Measurements from ENCODE around the gene CCDC192.
"Not testable (repeated sequence)": the region's sequence is repeated elsewhere in the genome, so short reads cannot be mapped to it uniquely, and the experiment has no call there.

Gene CCDC192

DNA sequence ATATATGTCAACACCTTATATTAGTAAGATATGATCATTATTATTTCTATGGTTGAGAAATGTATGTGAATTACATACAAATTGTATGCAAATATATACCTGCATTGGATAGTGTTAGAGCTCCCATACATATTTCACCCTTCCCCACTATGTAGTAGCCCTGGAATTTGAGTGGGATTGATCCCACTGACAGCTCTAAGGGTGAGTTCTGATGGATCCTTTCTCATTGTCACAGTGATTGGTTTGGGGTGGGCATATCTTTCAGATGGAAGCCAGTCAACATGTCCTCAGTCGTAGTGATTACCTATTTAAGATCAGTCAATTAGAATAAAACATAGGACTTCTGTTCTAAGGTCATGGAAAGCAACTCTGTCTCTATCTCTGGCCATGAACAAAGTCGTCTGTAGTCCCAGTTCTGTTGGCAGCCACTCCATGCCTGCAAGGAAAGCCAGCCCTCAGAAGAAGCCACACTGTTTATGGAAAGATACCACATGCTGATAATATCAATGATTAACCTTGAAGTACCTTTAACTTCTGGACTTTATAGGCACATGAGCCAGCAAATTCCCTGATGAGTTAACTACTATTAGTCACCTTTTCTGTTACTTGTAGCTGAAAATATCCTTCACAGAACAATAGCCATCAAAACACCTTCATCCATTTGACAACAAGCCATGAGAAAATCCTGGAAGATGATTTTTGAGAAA lies 5.1 kb upstream of the CCDC192 start:
- in situ Hi-C loops (cut with MboI; ENCODE audit: low sequenced_read_pairs), result no loop called here

- in situ Hi-C loops (cut with MboI; ENCODE audit: low sequenced_read_pairs), result no loop called here
Measured at GRCh38 chr5:127699416-127699815, 3.8 kb upstream of the CCDC192 start.

DNA sequence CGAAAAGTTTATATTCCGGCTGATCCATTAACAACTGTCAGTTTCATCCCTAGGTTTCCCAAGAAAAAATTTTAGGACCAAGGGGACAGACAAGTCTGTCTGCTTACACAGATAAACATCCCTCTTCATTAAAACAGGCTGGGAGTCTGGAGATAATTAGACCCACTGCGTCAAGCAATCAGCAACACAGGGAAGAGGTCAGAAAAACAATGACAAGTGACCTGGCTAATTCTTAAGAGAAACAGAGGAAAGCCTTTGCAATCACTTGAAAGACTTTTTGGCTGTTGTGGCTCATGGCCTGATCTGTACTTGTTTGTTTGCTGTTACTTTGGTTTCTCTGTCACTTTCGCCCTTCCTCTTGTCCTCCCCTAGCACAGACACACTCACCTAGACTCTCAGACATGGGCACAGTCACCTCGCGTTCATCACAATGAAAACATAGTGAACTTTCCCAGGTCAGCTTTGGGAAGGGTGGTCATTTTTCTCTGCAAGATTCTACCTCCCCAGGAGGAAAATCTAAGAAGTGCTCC lies 2.9 kb upstream of the CCDC192 start:
- in situ Hi-C loops (cut with MboI; ENCODE audit: low sequenced_read_pairs), result no loop called here

GRCh38 chr5:127702434-127702833 lies 757 bp upstream of the CCDC192 start:
- in situ Hi-C loops (cut with MboI; ENCODE audit: low sequenced_read_pairs), result no loop called here

DNA sequence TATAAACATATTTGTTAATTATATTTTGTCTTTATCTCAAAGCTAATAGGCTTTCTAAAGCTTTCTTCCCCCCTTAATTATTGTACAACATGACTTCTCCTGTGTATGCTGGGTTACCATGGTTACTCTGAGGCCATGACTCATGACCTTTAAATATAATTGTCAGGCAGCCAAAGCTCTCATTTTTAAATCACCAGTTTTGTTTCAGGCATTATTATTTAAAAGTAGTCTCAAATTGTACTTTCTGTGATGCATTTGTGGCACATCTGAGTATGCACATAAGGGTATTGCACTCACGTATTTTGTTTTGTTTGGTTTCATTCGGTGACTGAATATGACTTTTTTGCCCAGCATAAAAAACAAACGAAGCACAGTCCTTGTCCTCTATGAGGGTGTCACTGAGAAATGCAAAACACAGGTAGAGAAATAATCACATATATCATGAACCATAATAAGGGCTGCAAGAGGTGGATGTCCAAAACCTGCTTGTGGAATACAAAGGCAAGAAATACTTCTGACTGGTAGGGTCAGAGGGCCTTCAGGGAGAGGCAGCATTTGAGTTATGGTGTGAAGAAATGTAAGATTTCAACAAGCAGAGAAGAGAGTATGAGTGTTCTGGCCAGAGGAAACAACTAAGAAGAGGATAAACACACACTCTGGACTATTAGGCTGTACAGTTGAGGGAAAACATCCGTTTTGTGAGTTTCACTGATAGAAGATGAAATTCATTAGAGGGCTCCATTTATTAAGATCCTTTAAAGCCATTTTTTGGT lies 2.1 kb downstream of the CCDC192 start:
- in situ Hi-C loops (cut with MboI; ENCODE audit: low sequenced_read_pairs), result no loop called here

DNA sequence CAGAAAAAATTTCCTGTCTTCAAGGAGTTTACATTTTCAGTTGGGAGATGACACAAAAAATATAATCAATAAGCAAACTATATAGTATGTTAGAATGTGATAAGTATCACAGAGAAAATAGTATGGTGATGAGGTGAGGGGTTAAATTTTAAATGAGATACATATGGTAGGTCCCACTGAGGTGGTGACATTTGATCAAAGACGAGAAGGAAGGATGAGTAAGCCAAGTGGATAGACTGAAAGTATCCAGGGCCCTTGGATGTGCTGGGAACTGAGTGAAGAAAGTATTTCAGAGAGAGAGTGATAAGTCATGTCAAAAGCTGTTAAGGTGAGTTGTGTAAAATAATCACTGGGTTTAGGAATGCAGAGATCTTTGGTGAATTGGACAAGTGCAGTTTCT lies 3.5 kb downstream of the CCDC192 start:
- in situ Hi-C loops (cut with MboI; ENCODE audit: low sequenced_read_pairs), result no loop called here

GRCh38 chr5:127707209-127707608 lies 4.0 kb downstream of the CCDC192 start:
- in situ Hi-C loops (cut with MboI; ENCODE audit: low sequenced_read_pairs), result no loop called here

DNA sequence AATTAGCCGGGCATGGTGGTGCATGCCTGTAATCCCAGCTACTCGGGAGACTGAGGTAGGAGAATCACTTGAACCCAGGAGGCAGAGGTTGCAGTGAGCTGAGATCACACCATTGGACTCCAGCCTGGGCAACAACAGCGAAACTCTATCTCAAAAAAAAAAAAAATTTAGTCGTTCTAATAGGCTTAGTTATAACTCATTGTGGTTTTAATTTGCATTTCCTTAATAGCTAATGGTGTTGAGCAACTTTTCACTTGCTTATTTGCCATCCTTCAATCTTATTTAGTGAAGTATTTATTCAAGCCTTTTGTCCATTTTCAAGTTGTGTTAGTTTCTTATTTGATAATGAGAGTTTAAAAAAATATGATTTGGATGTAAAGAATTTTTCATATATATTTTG lies 9.9 kb downstream of the CCDC192 start:
- in situ Hi-C loops (cut with MboI; ENCODE audit: low sequenced_read_pairs), result not testable (repeated sequence)

GRCh38 chr5:127718181-127718580 lies 15.0 kb downstream of the CCDC192 start:
- in situ Hi-C loops (cut with MboI; ENCODE audit: low sequenced_read_pairs), result no loop called here

DNA sequence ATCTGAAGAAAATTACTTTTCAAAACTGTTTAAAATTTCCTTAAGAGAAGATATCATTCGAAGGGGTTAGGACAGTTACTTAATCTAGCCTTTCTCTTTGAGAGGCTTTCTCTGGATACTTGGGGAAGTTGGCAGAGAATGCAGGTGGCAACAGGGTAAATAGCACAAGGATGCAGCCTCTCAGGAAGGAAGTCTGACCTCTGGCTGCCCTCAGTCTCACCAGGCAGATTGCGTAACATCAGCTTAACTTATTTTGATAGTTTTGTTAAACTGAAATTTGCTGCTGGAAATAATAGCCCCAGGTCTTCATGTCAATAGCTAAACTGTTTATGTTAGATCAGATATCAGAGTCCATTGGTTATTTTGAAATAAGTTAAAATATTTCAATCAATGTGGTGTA lies 20.4 kb downstream of the CCDC192 start:
- in situ Hi-C loops (cut with MboI; ENCODE audit: low sequenced_read_pairs), result no loop called here

DNA sequence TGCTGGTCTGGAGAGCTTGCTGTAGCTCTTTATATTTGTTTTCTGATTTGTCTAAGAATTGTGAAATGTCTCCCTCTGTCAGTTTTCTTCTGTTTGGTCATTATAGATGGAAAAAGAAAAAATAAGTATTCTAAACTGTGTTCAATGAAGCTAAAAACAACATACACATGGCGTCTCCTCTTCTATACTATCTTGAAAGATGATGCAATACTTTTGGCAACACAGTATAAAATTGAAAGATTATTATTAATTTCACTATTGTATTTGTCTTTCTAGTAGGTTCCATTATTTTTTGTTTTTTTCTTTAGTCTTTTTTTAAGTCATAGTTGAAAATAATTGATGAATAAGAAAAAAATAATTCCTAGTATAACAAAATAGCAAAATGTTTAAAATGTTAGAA lies 22.5 kb downstream of the CCDC192 start:
- in situ Hi-C loops (cut with MboI; ENCODE audit: low sequenced_read_pairs), result no loop called here

- in situ Hi-C loops (cut with MboI; ENCODE audit: low sequenced_read_pairs), result no loop called here
Measured at GRCh38 chr5:127732963-127733362, 29.8 kb downstream of the CCDC192 start.

DNA sequence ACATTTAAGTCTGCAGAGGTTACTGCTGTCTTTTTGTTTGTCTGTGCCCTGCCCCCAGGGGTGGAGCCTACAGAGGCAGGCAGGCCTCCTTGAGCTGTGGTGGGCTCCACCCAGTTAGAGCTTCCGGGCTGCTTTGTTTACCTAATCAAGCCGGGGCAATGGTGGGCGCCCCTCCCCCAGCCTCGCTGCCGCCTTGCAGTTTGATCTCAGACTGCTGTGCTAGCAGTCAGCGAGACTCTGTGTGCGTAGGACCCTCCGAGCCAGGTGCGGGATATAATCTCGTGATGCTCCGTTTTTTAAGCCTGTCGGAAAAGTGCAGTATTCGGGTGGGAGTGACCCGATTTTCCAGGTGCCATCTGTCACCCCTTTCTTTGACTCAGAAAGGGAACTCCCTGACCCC lies 36.2 kb downstream of the CCDC192 start:
- in situ Hi-C loops (cut with MboI; ENCODE audit: low sequenced_read_pairs), result not testable (repeated sequence)

DNA sequence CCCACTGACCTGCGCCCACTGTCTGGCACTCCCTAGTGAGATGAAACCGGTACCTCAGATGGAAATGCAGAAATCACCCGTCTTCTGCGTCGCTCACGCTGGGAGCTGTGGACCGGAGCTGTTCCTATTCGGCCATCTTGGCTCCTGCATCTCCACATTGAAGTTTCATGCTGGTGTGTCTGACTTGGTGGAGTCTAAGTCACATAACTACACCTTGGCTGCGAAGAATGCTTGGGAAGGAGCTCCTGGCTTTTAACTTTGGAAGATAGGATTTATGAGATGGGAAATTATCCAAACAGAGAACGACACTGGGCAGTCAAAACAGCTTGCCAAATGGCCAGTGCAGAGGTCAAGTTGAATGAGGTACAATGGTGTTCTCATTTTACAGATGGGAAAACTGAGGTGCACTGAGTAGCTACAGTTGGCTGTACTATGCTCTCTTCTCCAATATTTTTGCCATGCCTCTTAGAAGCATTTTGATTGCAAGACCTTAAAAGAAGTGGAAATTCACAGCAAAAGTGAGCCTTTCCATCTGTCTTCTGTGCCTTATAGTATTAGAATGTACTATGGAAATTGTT lies 36.7 kb downstream of the CCDC192 start:
- in situ Hi-C loops (cut with MboI; ENCODE audit: low sequenced_read_pairs), result no loop called here

- in situ Hi-C loops (cut with MboI; ENCODE audit: low sequenced_read_pairs), result no loop called here
Measured at GRCh38 chr5:127741412-127741811, 38.2 kb downstream of the CCDC192 start.

GRCh38 chr5:127744241-127744640 lies 41.0 kb downstream of the CCDC192 start:
- in situ Hi-C loops (cut with MboI; ENCODE audit: low sequenced_read_pairs), result no loop called here

DNA sequence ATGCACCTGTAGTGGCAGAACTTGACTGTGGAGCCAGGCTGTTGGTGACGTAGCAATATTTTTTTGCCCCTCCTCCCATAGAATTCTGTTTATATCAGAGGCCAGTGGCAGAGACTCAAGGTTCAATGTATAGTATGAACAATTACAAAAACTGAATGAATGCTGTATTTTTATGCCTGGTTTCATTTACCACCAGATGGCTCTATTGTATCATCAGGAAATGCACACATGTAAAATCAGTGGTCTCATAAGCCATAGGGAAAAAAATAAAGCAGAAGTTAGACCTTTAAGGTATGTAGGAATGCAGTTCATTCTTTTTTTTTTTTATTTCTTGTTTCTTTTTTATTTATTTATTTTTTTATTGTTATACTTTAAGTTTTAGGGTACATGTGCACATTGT lies 43.6 kb downstream of the CCDC192 start:
- in situ Hi-C loops (cut with MboI; ENCODE audit: low sequenced_read_pairs), result no loop called here

GRCh38 chr5:127752503-127753265 lies 49.5 kb downstream of the CCDC192 start:
- in situ Hi-C loops (cut with MboI; ENCODE audit: low sequenced_read_pairs), result not testable (repeated sequence)

GRCh38 chr5:127754259-127754658 lies 51.1 kb downstream of the CCDC192 start:
- in situ Hi-C loops (cut with MboI; ENCODE audit: low sequenced_read_pairs), result no loop called here

DNA sequence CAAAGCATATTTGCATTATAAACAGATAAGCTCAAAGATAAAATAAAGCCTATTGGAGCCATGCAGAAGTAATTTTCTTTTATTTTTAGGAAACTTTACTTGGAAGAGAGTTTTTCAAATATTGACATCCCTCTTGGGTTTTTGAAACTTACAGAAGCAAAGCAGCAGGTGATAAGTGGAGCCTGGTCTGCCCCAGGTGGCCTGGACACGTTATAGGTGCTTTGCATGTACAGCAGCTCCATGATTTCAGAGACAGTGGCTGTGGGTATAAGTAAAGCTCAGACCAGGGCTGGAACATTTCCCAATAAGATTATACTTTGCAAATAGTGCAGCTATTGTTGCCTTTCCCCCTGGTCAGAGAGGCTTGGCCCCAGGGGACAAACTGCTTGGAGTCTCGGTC lies 51.5 kb downstream of the CCDC192 start:
- in situ Hi-C loops (cut with MboI; ENCODE audit: low sequenced_read_pairs), result no loop called here

- in situ Hi-C loops (cut with MboI; ENCODE audit: low sequenced_read_pairs), result no loop called here
Measured at GRCh38 chr5:127757576-127757975, 54.4 kb downstream of the CCDC192 start.

All from hTERT RPE-1 (cell line).